SK-N-SH (cell line): ENCODE data around the gene NR6A1. TPM values are rescaled to one million over a fixed set of nuclear protein-coding genes. Genes with fewer than 3 reads are reported as not detected.
A peak's percentile ranks its signal among the peaks of the same experiment; 100 is the strongest.

ENCODE experiments used
- CTCF ChIA-PET: fragments of 300-600, 350-600 bp; formaldehyde crosslinking; extraction: SDS; loops from one replicate; lab custom pipeline; 2021; lab: Yijun Ruan, JAX
- POLR2A ChIA-PET: fragments of 350-600 bp; sonication (Branson Sonifier 250); formaldehyde crosslinking; extraction: SDS; loops from one replicate; lab custom pipeline; 2020; ENCODE audit warnings: antibody characterized with exemption, inconsistent platforms; lab: Yijun Ruan, JAX
- DNase-seq: peaks from one replicate; pipeline ENCODE4 v3.0.0; 2012
- H2AFZ ChIP-seq: fragments of 200-600 bp; sonication (generic); 2 replicates; pipeline ENCODE4 v1.8.1; 2016; ENCODE audit warnings: antibody characterized with exemption, mild to moderate bottlenecking, low read depth
- H3F3A ChIP-seq: fragments of 200-600 bp; sonication (generic); replicated peaks from 2 replicates; pipeline ENCODE3; 2016; ENCODE audit warnings: antibody characterized with exemption, mild to moderate bottlenecking; ENCODE audit not compliant: insufficient read depth
- H3K27ac ChIP-seq, 2 experiments: fragments of 200-500 bp in 1 of 2; fragments of 200-600 bp in 1 of 2; sonication (Bioruptor generic) in 1 of 2; sonication (generic), shearing (Covaris generic) in 1 of 2; 2 replicates each; pipeline versions ENCODE4 v1.5.1 to v1.6.1; 2014 to 2016; ENCODE audit warnings: low read depth in 2 of 2, inconsistent platforms in 1 of 2, low read length in 1 of 2, mild to moderate bottlenecking in 1 of 2, mixed read lengths in 1 of 2
- H3K27me3 ChIP-seq: fragments of 200-600 bp; sonication (generic), shearing (Covaris generic); 2 replicates; pipeline ENCODE4 v1.6.1; 2016; ENCODE audit warnings: mixed run types; ENCODE audit not compliant: insufficient read depth
- H3K36me3 ChIP-seq, 2 experiments: fragments of 200-500 bp in 1 of 2; fragments of 200-600 bp in 1 of 2; sonication (Bioruptor generic) in 1 of 2; sonication (generic) in 1 of 2; replicated peaks in 1 of 2; 2 replicates each; pipeline versions ENCODE3 to v1.5.1; 2014 to 2016; ENCODE audit warnings: low read length in 1 of 2, mild to moderate bottlenecking in 1 of 2; ENCODE audit not compliant: insufficient read depth in 2 of 2, control insufficient read depth in 1 of 2
- H3K4me1 ChIP-seq, 2 experiments: fragments of 200-500 bp in 1 of 2; fragments of 200-600 bp in 1 of 2; sonication (Bioruptor generic) in 1 of 2; sonication (generic), shearing (Covaris generic) in 1 of 2; 2 replicates each; pipeline versions ENCODE4 v1.5.1 to v1.6.1; 2014 to 2016; ENCODE audit warnings: low read depth in 1 of 2, low read length in 1 of 2, mixed run types in 1 of 2; ENCODE audit not compliant: insufficient read depth in 2 of 2, control insufficient read depth in 1 of 2
- H3K4me2 ChIP-seq: fragments of 200-600 bp; sonication (generic), shearing (Covaris generic); 2 replicates; pipeline ENCODE4 v1.6.1; 2017; ENCODE audit warnings: mixed run types
- H3K4me3 ChIP-seq, 2 experiments: fragments of 200-500 bp in 1 of 2; fragments of 200-600 bp in 1 of 2; sonication (Bioruptor generic) in 1 of 2; sonication (generic), shearing (Covaris generic) in 1 of 2; 2 replicates each; pipeline versions ENCODE4 v1.5.1 to v1.8.1; 2014 to 2016; ENCODE audit warnings: low read depth in 2 of 2, inconsistent platforms in 1 of 2, low read length in 1 of 2, mild to moderate bottlenecking in 1 of 2, mixed read lengths in 1 of 2, moderate library complexity in 1 of 2
- H3K79me2 ChIP-seq: fragments of 200-600 bp; sonication (generic); 2 replicates; pipeline ENCODE4 v1.8.1; 2017; ENCODE audit warnings: mild to moderate bottlenecking; ENCODE audit not compliant: insufficient read depth
- H3K9ac ChIP-seq: fragments of 200-600 bp; sonication (generic); 2 replicates; pipeline ENCODE4 v1.6.1; 2017; ENCODE audit warnings: mixed run types
- H3K9me2 ChIP-seq: fragments of 200-600 bp; sonication (generic); 2 replicates; pipeline ENCODE4 v1.6.1; 2017; ENCODE audit warnings: mixed run types
- H3K9me3 ChIP-seq: fragments of 200-600 bp; sonication (generic); 2 replicates; pipeline ENCODE4 v1.6.1; 2017; ENCODE audit warnings: mixed run types, mild to moderate bottlenecking, moderate library complexity
- H4K20me1 ChIP-seq: fragments of 200-600 bp; sonication (generic); 2 replicates; pipeline ENCODE4 v1.6.1; 2017; ENCODE audit warnings: mild to moderate bottlenecking, mixed run types; ENCODE audit not compliant: insufficient read depth
- CTCF ChIP-seq: fragments of 200-600 bp; sonication (generic); IDR thresholded peaks from 2 replicates; pipeline ENCODE4 v1.6.1; 2017; ENCODE audit warnings: antibody characterized with exemption, mild to moderate bottlenecking, moderate library complexity
- EZH2phosphoT487 ChIP-seq: fragments of 200-600 bp; sonication (generic); IDR thresholded peaks from 2 replicates; pipeline ENCODE4 v1.6.1; 2017; ENCODE audit warnings: low read depth, mixed run types, mild to moderate bottlenecking, antibody characterized with exemption, moderate library complexity, borderline replicate concordance
- NFIC ChIP-seq: IDR thresholded peaks from 2 replicates; pipeline ENCODE4 v1.4.0; 2012; ENCODE audit warnings: borderline replicate concordance
- SIN3A ChIP-seq: IDR thresholded peaks from 2 replicates; pipeline ENCODE4 v1.6.1; 2012; ENCODE audit warnings: low read depth, mild to moderate bottlenecking, low read length, moderate library complexity, borderline replicate concordance
- SMC3 ChIP-seq: IDR thresholded peaks from 2 replicates; pipeline ENCODE4 v1.6.1; 2012; ENCODE audit warnings: low read depth, low read length, improper control_type of control experiment
- TAF1 ChIP-seq: IDR thresholded peaks from 2 replicates; pipeline ENCODE4 v1.6.1; 2012; ENCODE audit warnings: low read depth, mild to moderate bottlenecking, low read length, moderate library complexity, borderline replicate concordance
- TCF12 ChIP-seq: IDR thresholded peaks from 2 replicates; pipeline ENCODE4 v1.4.0; 2012
- TEAD4 ChIP-seq: IDR thresholded peaks from 2 replicates; pipeline ENCODE4 v1.4.0; 2012; ENCODE audit warnings: mild to moderate bottlenecking, borderline replicate concordance; ENCODE audit not compliant: insufficient read depth
- YY1 ChIP-seq: IDR thresholded peaks from 2 replicates; pipeline ENCODE4 v1.4.0; 2012; ENCODE audit warnings: low read depth, mild to moderate bottlenecking
- WGBS: methylation state at CpG from one replicate; pipeline ENCODE4 v1.1.6; 2017; ENCODE audit warnings: low lambda C conversion rate; 5-methylcytosine and 5-hydroxymethylcytosine counted together
- polyA plus RNA-seq, 3 experiments: library from polyadenylated mRNA; depleted of rRNA; stranded (reverse); fragments of >200 nt; gene quantifications; 2 replicates each; pipeline ENCODE4 v1.2.3, GENCODE V29; 2012

Gene NR6A1
- polyA plus RNA-seq, 1 of the 3 experiments (the other 2 are of a cell fraction) = 1.2 TPM

- 96% methylated on average over 9 of the region's 19 CpGs for WGBS
- Histone ChIP-seq H3K27ac (no peak overlapping the region), H3K79me2 (no peaks in the 10 kb centered on the region), H3K9ac (no peak overlapping the region), H2AFZ (no peak overlapping the region), H3K4me1 (no peaks in the 10 kb centered on the region; a peak in 1 of 4 replicates), H3F3A (no peaks in the 10 kb centered on the region), H3K36me3 (no peaks in the 10 kb centered on the region), H3K9me3 (no peaks in the 10 kb centered on the region), H3K9me2 (no peaks in the 10 kb centered on the region), H3K27me3 (peaks cover 42% of the 10 kb centered on the region), H3K4me3 (no peak overlapping the region), H3K4me2 (no peak overlapping the region), H4K20me1 (no peaks in the 10 kb centered on the region)
- TF ChIP-seq YY1 = no peak
- no peak for TF ChIP-seq TCF12
- TF ChIP-seq EZH2phosphoT487 = no peak
- TF ChIP-seq CTCF = no peak
- TF ChIP-seq SIN3A = no peak
- no peak for TF ChIP-seq TAF1
- TF ChIP-seq TEAD4 = no peak
- no peak for TF ChIP-seq SMC3
- peak; percentile 23 for DNase-seq
- ChIA-PET POLR2A (no interaction called here), CTCF (interaction anchor here (1.3 to 2.0 kb wide), 4 partner anchors 30 to 87 kb away, joined by 3 to 13 read pairs (median 4); no protein-coding TSS in a partner anchor)
Observed at GRCh38 chr9:124505901-124506346, 265.2 kb downstream of the NR6A1 start.

GRCh38 chr9:124505006-124505900 lies 265.9 kb downstream of the NR6A1 start:
- TF ChIP-seq NFIC = no peak
- Histone ChIP-seq H3K27me3 (peaks cover 44% of the 10 kb centered on the region), H3F3A (no peaks in the 10 kb centered on the region), H3K4me3 (no peak overlapping the region), H3K36me3 (no peaks in the 10 kb centered on the region), H3K9me2 (no peaks in the 10 kb centered on the region), H4K20me1 (no peaks in the 10 kb centered on the region), H2AFZ (no peak overlapping the region), H3K4me2 (no peak overlapping the region), H3K27ac (no peak overlapping the region), H3K4me1 (no peaks in the 10 kb centered on the region; a peak in 1 of 4 replicates), H3K79me2 (no peaks in the 10 kb centered on the region), H3K9me3 (no peaks in the 10 kb centered on the region), H3K9ac (no peak overlapping the region)
- 56% methylated on average over 22 of the region's 69 CpGs for WGBS
- POLR2A ChIA-PET = no interaction called here
- peak; percentile 42 for DNase-seq
- CTCF ChIA-PET = interaction anchor here (1.3 to 2.0 kb wide), 4 partner anchors 31 to 86 kb away, joined by 3 to 13 read pairs (median 4); no protein-coding TSS in a partner anchor
